Neuronal stem cell (in vitro differentiated cells): ENCODE results near the gene KLKB1.

Experiments used
- DNase-seq: peaks from one replicate; pipeline ENCODE4 v3.0.0-alpha.2; 2013; ENCODE audit warnings: low spot score
- H2AFZ ChIP-seq: one replicate; pipeline ENCODE4 v1.6.1; 2013; ENCODE audit warnings: mild to moderate bottlenecking, low read length, inconsistent platforms
- H2AK5ac ChIP-seq: 2 replicates; pipeline ENCODE4 v1.6.1; 2013; ENCODE audit warnings: low read depth, mild to moderate bottlenecking, inconsistent platforms, low read length, moderate library complexity, mixed read lengths
- H2BK120ac ChIP-seq: 2 replicates; pipeline ENCODE4 v1.6.1; 2013; ENCODE audit warnings: low read depth, mild to moderate bottlenecking, inconsistent platforms, low read length, moderate library complexity, mixed read lengths
- H2BK12ac ChIP-seq: one replicate; pipeline ENCODE4 v1.6.1; 2013; ENCODE audit warnings: low read length, inconsistent platforms
- H2BK15ac ChIP-seq: 2 replicates; pipeline ENCODE4 v1.6.1; 2013; ENCODE audit warnings: mild to moderate bottlenecking, low read length, inconsistent platforms, mixed read lengths
- H2BK5ac ChIP-seq: one replicate; pipeline ENCODE4 v1.6.1; 2013; ENCODE audit warnings: inconsistent platforms, mild to moderate bottlenecking, low read length, moderate library complexity
- H3K14ac ChIP-seq: one replicate; pipeline ENCODE4 v1.6.1; 2013; ENCODE audit warnings: low read length, inconsistent platforms
- H3K18ac ChIP-seq: 2 replicates; pipeline ENCODE4 v1.6.1; 2013; ENCODE audit warnings: low read length, inconsistent platforms
- H3K23ac ChIP-seq: 2 replicates; pipeline ENCODE4 v1.6.1; 2013; ENCODE audit warnings: low read depth, mild to moderate bottlenecking, mixed read lengths, low read length, inconsistent platforms; ENCODE audit not compliant: poor library complexity
- H3K27ac ChIP-seq: replicated peaks from 3 replicates; pipeline ENCODE4 v1.5.1; 2013; ENCODE audit warnings: low read length, inconsistent platforms
- H3K27me3 ChIP-seq, 3 experiments: 2 replicates each; pipeline ENCODE4 v1.6.1; 2013; ENCODE audit warnings: low read length in 3 of 3, mild to moderate bottlenecking in 2 of 3, inconsistent platforms in 1 of 3, low read depth in 1 of 3, mixed read lengths in 1 of 3, moderate library complexity in 1 of 3; ENCODE audit not compliant: control insufficient read depth in 3 of 3, insufficient read depth in 3 of 3
- H3K36me3 ChIP-seq, 2 donors: replicated peaks in 1 of 2; 2 replicates each; pipeline ENCODE4 v1.6.1; 2013; ENCODE audit warnings: low read length in 2 of 2; ENCODE audit not compliant: control insufficient read depth in 2 of 2, insufficient read depth in 2 of 2
- H3K4ac ChIP-seq: 2 replicates; pipeline ENCODE4 v1.6.1; 2013; ENCODE audit warnings: inconsistent platforms, mild to moderate bottlenecking, low read length, moderate library complexity
- H3K4me1 ChIP-seq, 2 donors: 1 replicate in 1 of 2; 2 replicates in 1 of 2; pipeline ENCODE4 v1.6.1; 2013; ENCODE audit warnings: low read length in 2 of 2, low read depth in 1 of 2; ENCODE audit not compliant: control insufficient read depth in 2 of 2, insufficient read depth in 1 of 2
- H3K4me2 ChIP-seq: one replicate; pipeline ENCODE4 v1.6.1; 2013; ENCODE audit warnings: mild to moderate bottlenecking, low read length, inconsistent platforms; ENCODE audit not compliant: insufficient read depth, poor library complexity, severe bottlenecking
- H3K4me3 ChIP-seq, 2 donors: 2 replicates each; pipeline ENCODE4 v1.5.1; 2013; ENCODE audit warnings: low read length in 2 of 2, mild to moderate bottlenecking in 2 of 2, inconsistent platforms in 1 of 2, moderate library complexity in 1 of 2
- H3K79me1 ChIP-seq: one replicate; pipeline ENCODE4 v1.6.1; 2013; ENCODE audit warnings: low read depth, mild to moderate bottlenecking, inconsistent platforms, low read length, moderate library complexity
- H3K9ac ChIP-seq: one replicate; pipeline ENCODE4 v1.6.1; 2013; ENCODE audit warnings: mild to moderate bottlenecking, low read depth, low read length, inconsistent platforms; ENCODE audit not compliant: poor library complexity
- H3K9me3 ChIP-seq, 2 donors: replicated peaks in 1 of 2; 2 replicates each; pipeline versions ENCODE3 to v1.6.1; 2013; ENCODE audit warnings: low read length in 2 of 2, mild to moderate bottlenecking in 2 of 2, inconsistent platforms in 1 of 2, low read depth in 1 of 2, mixed read lengths in 1 of 2, moderate library complexity in 1 of 2; ENCODE audit not compliant: control insufficient read depth in 2 of 2, insufficient read depth in 1 of 2
- H4K8ac ChIP-seq: one replicate; pipeline ENCODE4 v1.6.1; 2013; ENCODE audit warnings: low read depth, mild to moderate bottlenecking, inconsistent platforms, low read length, moderate library complexity
- H4K91ac ChIP-seq: one replicate; pipeline ENCODE4 v1.6.1; 2013; ENCODE audit warnings: low read length, low read depth, mild to moderate bottlenecking, inconsistent platforms; ENCODE audit not compliant: poor library complexity
- WGBS, 2 donors: extraction: QIAGEN DNeasy Blood & Tissue Kit; methylation state at CpG; one replicate each; pipeline ENCODE4 v1.1.7; 2013; ENCODE audit warnings: missing lambda C conversion rate in 2 of 2, mixed read lengths in 1 of 2; ENCODE audit not compliant: insufficient read length in 2 of 2, insufficient replicate concordance in 1 of 2; ENCODE audit errors: extremely low coverage in 2 of 2; 5-methylcytosine and 5-hydroxymethylcytosine counted together

Gene KLKB1

DNA sequence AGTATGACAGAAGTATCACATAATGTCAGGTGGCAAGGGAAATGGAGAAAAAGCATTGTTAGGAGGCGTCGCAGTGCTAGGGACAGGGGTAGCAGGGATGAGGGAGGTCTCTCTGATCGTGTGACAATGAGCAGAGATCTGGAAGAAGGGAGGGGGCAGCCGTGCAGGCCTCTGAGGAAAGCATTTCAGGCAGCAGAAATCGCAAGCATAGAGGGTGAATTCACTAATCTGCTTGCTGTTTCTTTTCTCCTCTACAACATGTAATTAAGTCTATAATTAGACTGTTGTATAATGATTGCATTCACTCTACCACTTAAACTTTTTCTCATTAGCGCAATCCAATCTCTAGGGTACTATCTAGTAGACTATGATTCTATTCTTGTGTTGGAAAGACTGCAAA, 26.8 kb upstream of the KLKB1 start:
- Histone ChIP-seq H2AFZ (no peak overlapping the region), H2BK12ac (no peak overlapping the region), H4K8ac (no peak overlapping the region), H2AK5ac (no peak overlapping the region), H2BK5ac (no peak overlapping the region), H2BK15ac (no peak overlapping the region), H3K4me1 (peaks cover 0 to 5% of the 10 kb centered on the region in 2 donors), H3K79me1 (no peaks in the 10 kb centered on the region), H3K27me3 (peaks cover 0 to 2% (median 0%) of the 10 kb centered on the region in 3 experiments), H3K27ac (no peak overlapping the region), H2BK120ac (no peak overlapping the region), H3K18ac (no peak overlapping the region), H3K4me2 (no peak overlapping the region), H4K91ac (no peak overlapping the region), H3K36me3 (peaks cover 3 to 8% of the 10 kb centered on the region in 2 donors), H3K4me3 (no peak overlapping the region), H3K14ac (no peak overlapping the region), H3K9ac (no peak overlapping the region), H3K4ac (no peak overlapping the region), H3K9me3 (peaks cover 0 to 4% of the 10 kb centered on the region in 2 donors), H3K23ac (no peak overlapping the region)
- no peak for DNase-seq
- no CpG with 5 or more reads among the region's 6 CpGs for WGBS, 2 donors

DNA sequence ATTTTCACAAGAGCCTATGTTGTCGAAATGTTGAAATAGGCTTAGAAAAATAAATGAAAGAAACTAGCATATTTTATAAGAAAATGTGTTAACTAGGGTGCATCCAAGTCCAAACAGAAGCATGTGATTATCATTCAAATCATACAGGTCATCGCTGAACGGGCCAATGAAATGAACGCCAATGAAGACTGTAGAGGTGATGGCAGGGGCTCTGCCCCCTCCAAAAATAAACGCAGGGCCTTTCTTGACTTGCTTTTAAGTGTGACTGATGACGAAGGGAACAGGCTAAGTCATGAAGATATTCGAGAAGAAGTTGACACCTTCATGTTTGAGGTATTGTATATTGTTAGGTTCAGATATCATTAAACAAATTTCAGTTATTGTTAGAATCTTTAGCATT, 26.3 kb upstream of the KLKB1 start:
- Histone ChIP-seq H4K91ac (no peak overlapping the region), H3K4me2 (no peak overlapping the region), H2BK5ac (no peak overlapping the region), H3K18ac (no peak overlapping the region), H3K27ac (no peak overlapping the region), H3K4me1 (peaks cover 0 to 5% of the 10 kb centered on the region in 2 donors), H3K9me3 (peaks cover 0 to 6% of the 10 kb centered on the region in 2 donors), H3K14ac (no peak overlapping the region), H4K8ac (no peak overlapping the region), H2AK5ac (no peak overlapping the region), H3K9ac (no peak overlapping the region), H3K27me3 (peaks cover 0 to 2% (median 0%) of the 10 kb centered on the region in 3 experiments), H3K36me3 (peaks cover 3% of the 10 kb centered on the region in 2 donors), H3K23ac (no peak overlapping the region), H2AFZ (no peak overlapping the region), H3K4ac (no peak overlapping the region), H2BK12ac (no peak overlapping the region), H3K79me1 (no peaks in the 10 kb centered on the region), H2BK120ac (no peak overlapping the region), H2BK15ac (no peak overlapping the region), H3K4me3 (no peak overlapping the region)
- WGBS, 2 donors, result no CpG with 5 or more reads among the region's 7 CpGs
- no peak for DNase-seq

DNA sequence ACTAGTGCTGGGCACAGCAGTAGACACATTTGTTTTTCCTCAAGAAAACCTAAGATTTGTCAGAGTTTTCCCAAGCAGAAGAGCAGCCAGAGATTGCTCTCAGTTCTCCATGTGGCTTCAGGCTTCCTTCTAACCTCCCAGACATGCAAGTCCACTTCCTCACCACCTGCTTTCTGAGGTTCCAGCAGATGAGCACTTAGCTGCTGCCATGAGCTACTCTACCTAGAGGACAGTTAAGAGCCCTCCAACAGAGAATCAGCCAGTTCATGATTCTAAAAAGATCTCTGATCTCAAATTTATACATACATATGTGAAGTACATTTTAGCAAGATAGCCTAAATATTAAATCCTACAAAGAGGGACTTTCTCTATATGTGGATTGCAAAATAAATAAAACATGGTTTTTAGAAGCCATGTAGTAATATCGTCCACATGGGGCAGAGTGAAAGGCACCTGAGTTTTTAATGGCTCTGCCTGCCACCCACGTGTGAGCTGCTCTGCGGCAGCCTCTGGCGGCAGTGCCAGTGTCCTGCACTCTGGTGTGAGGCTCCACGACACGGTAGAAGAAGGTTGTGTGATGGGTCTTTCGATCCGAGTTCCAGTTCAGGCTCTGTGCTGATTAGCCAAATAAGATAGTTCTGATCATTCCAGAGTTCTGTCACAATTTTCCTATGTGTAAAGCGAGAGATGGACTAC, 25.6 kb upstream of the KLKB1 start:
- Histone ChIP-seq H2BK15ac (no peak overlapping the region), H3K4me3 (no peak overlapping the region), H3K79me1 (no peaks in the 10 kb centered on the region), H3K23ac (no peak overlapping the region), H3K4me2 (no peak overlapping the region), H3K9me3 (peaks cover 0 to 7% of the 10 kb centered on the region in 2 donors), H3K4me1 (peaks cover 0 to 5% of the 10 kb centered on the region in 2 donors), H2BK120ac (no peak overlapping the region), H3K36me3 (peaks cover 0 to 3% of the 10 kb centered on the region in 2 donors), H4K91ac (no peak overlapping the region), H3K27ac (no peak overlapping the region), H3K4ac (no peak overlapping the region), H3K9ac (no peak overlapping the region), H2AFZ (no peak overlapping the region), H3K27me3 (peaks cover 0 to 2% (median 0%) of the 10 kb centered on the region in 3 experiments), H3K18ac (no peak overlapping the region), H4K8ac (no peak overlapping the region), H3K14ac (no peak overlapping the region), H2BK12ac (no peak overlapping the region), H2BK5ac (no peak overlapping the region), H2AK5ac (no peak overlapping the region)
- no CpG with 5 or more reads among the region's 9 CpGs for WGBS, 2 donors
- peak; percentile 9 for DNase-seq

DNA sequence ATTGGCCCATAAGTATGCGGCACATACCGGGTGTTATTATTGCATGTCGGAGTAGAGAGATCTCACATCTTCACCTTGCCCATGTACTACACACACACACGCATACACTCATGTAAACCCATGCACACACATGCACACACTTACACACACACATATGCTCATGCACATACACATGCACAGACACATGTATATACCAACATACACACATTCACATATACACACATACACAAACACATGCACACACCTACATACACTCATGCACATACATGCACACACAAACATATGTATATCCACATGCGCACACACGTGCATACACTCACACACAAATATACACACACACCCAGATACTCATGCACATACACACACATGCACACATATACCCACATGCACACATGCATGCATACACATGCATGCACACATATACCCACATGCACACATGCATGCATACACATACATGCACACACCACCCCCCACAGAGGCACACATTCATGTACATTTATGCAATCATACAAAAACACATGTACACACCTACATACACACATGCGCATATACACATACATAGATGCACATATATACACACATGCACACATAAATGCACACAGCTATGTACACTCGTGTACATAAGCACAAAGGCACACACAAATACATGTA, 24.7 kb upstream of the KLKB1 start:
- Histone ChIP-seq H3K27me3 (peaks cover 0 to 2% (median 0%) of the 10 kb centered on the region in 3 experiments), H3K79me1 (no peaks in the 10 kb centered on the region), H2BK12ac (no peak overlapping the region), H3K36me3 (peaks cover 0 to 3% of the 10 kb centered on the region in 2 donors), H3K23ac (no peak overlapping the region), H3K18ac (no peak overlapping the region), H3K27ac (no peak overlapping the region), H2AFZ (no peak overlapping the region), H3K4ac (no peak overlapping the region), H3K4me3 (peak overlapping the region in 1 of 2 donors; percentile 42), H3K4me1 (peaks cover 0 to 5% of the 10 kb centered on the region in 2 donors), H3K9me3 (peaks cover 0 to 7% of the 10 kb centered on the region in 2 donors), H2BK5ac (no peak overlapping the region), H3K9ac (no peak overlapping the region), H2BK120ac (no peak overlapping the region), H4K8ac (no peak overlapping the region), H4K91ac (peak overlapping the region; percentile 50), H2BK15ac (no peak overlapping the region), H2AK5ac (no peak overlapping the region), H3K14ac (no peak overlapping the region), H3K4me2 (no peak overlapping the region)
- DNase-seq, result no peak
- WGBS, 2 donors, result no CpG with 5 or more reads among the region's 8 CpGs
